Activated T-cell treated with anti-CD3 and anti-CD28 coated beads, Interleukin-2, amount 50 U/mL, for 48 hours (primary cell): ENCODE data around the gene CGB8.
"Not testable (repeated sequence)": the region's sequence is repeated elsewhere in the genome, so short reads cannot be mapped to it uniquely, and the experiment has no call there.

Source experiments
- DNase-seq, 2 experiments: peaks; one replicate each; pipeline ENCODE4 v3.0.0-alpha.2; 2020

Gene CGB8

DNA sequence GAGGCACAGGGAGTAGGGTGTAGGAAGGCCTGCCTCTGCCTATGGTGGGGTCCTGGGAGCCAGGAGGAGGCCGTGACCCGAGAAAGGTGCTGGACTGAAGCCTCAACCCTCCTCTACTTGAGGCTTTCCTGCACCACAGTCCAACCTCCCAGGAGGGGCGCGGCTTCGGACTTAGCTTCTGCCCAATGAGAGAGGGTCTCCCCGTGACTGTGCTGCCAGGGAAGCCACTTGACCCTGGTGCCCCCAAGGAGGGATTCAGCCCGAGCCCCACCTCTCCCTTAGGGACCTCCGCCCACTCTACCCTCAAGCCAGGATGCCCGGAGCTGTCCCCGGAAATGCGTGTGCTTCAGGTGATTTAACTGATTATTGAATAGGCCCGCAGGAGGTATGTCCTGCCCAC, at the start of gene CGB8:
Gene CGB8 (minus strand): TSS at position 101 of the 400 bp plus-strand sequence. CDS start 372 bp downstream, outside the sequence.
- DNase-seq = not testable (repeated sequence)

DNA sequence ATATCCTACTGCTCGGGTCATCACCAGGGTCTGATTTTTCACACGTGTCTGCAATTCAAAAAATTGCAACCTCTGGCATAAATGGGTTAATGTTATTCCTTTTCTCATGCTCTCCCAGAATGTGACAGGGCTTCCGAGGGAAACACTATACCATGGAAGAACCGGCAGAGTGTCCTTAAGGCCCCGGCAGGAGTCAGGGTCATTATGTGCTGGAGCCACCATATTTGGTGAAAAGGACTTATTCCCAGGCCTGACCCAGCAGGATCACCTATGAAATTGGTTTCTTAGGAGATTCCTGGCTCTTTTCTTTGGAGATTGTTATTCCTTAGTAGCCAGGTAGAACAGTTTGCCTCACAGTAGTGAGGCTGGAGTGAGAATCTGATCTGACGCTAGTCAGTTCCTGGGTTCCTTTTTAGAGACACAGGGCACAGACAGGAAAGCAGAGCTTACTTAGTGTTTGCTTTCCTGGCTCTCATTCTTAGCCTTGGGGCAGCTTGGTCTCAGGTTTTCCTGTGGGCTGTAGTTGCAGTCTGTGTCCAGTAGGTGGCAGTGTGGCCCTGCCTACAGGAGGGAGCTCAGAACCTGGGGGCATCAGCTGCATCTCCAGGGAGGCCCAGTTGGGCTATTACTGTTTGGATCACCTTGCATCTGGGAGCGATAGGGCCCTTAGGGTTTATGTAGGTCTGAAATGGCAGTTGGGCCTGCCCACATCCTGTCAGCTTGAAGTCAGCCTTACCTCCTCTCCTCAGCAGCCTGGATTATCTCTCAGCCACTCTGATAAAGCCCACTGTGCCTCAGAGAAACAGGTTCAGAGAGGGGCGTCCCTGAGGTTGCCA, 48.8 kb upstream of the CGB8 start:
- peak; percentile 81 to 84 for DNase-seq

DNA sequence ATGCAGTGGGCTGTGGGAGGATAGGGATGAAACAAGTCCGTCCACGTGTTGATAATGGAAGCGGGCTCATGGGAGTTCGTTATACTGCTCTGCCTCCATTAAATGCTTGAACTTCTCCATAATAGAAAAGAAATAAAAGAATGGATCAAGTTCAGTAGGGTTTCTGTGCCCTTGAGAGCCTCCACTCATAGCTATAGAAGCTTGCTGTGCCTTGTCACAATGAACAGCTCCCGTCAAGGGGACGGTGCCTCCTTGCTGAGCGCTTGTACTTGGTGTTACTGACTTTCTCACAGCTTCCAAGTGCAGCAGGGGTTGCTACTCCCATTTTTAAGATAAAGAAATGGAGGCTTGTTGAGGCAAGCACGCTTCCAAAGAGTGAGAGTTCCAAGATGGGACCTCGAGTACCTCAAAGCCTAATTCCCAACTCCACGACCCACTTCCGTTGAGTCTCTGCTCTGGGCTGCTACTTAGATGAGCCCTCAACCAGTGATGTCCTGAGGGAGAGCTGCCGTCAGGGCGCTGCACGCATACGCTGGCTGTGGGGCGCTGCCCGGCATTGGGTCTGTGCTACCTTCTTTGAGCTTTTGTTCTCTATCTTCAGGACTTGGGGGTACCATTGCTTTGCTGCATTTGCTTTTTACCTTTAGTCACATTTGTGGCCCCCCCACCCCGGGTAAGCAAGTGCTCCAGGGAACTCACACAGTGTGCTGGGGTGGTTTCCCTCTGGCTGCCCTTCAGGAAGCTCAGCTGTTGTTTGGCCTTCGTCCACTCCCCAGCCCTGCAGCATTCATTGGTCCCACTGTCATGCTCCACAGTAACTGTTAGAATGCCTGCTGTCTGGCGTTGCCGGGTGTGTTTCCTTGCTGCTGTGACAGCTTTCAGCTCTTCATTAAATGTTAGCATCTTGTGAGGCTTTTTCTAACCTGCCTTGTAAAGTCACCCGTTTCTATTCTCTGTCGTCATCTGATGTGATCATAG, 45.9 kb upstream of the CGB8 start:
- DNase-seq = no peak

DNA sequence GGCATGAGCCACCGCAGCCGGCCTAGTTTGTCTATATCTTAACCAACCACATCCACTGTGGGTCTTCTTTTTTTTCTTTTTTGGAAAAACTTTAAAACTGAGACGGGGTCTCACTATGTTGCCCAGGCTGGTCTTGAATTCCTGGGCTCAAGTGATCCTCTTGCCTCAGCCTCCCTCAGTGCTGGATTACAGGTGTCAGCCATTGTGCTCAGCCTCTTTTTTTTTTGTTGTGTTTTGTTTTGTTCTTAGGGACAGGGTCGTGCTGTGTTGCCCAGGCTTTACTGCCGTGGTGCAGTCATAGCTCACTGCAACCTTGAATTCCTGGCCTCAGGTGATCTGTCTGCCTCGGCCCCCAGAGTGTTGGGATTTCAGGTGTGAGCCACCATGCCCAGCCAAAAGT, 43.8 kb upstream of the CGB8 start:
- DNase-seq = no peak

DNA sequence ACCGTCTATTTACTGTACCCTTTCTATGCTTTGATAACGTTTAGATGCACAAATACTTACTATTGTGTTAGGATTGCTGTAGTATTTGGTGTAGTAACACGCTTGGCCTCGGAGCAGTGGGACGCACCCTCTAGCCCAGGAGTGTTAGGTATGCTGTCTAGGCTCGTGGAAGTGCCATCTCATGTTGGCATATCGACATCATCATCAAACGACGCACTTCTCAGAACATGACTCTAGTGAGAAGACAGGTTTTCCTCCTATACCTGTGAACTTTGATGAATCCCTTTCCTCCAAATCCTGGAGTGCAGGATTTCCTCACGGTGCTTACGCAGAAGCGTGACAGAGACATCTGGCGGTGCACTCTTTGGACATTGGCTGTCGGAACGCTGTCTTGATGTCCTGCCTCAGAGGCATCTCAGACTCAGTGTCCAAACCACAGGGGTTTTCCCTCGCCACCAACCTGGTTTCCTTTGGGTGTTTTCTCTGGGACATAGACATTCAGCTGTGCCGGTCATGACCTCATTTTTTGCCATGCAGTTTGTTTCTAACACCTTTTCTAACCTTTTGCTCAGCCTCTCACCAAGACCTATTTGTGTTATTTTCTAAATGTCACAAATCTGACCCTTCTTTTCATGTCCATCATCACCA, 42.6 kb upstream of the CGB8 start:
- no peak for DNase-seq

DNA sequence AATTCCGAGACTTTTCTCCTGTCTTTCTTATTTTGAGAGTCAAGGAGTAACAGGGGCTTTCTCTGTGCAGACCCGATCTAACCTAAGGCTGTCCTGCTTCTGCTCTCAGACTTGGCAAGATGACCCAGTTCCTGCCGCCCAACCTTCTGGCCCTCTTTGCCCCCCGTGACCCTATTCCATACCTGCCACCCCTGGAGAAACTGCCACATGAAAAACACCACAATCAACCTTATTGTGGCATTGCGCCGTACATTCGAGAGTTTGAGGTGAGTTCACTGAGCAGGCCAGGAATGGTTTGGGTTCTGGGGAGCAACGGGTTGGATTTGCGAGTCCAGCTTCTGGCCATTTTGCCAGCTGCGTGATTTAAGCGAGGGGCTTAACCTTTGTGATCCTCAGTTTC, 37.4 kb upstream of the CGB8 start:
- no peak for DNase-seq

DNA sequence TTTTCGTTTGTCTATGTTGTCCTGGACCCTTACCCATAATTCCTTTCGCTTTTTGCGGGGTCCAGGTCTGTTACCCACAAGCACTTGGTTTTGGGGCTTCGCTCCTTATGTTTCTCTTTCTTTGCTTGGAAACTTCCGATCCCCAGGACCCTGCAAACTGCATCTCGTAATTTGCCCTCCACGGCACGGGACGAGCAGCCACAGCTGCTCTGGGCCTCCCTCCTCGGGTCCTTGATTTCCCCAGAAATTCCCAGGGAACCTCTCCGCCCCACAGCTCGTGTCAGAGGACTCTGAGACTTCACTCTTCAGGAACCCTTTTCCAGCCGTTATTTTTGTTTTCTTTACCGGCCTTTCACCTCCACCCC, 36.9 kb upstream of the CGB8 start:
- DNase-seq = no peak

DNA sequence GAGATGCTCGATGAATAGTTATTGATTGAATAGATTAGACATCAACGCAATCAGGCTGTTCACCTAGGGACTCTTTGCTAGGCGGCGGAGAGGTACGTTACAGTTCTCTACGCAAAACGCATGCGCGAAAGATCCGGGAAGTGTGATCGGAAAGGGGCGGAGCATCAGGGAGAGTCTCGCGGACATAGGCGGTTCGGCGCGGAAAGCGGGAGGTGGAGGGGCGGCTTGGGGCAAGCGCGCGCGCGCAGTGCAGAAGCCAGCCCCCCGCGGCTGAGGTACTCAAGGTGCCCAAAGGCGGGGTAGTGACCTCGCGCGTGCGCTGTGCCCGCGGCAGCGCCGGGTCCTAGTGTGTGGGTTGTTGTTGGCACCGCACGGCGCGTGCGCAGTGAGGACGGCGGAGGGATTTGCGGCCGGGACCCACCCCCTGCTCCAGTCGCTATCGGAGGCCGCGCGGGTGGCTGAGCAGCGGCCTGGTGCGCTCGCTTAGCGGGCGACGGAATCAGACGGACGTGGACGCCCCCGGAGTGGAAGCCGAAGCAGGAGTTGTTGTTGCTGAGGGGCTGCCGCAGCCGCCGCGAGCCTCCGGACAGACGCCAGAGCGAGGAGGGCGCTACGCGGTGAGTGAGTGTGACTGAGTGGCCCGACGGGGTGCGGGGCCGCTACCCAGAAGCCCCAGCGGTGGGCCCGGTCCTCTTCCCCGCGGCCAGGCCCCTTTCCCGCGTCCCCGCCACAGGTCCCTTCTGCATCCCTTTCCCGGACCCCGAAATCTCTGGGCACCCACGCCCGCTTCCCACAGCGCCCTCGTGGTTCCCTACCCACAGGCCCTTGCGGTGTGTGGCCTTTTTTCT, 36.3 kb upstream of the CGB8 start, which contains the start of gene SNRNP70:
Gene SNRNP70 (plus strand): TSS at position 432 of the 848 bp plus-strand sequence. CDS start 964 bp downstream, outside the sequence.
- peak; percentile 98 to 99 for DNase-seq

DNA sequence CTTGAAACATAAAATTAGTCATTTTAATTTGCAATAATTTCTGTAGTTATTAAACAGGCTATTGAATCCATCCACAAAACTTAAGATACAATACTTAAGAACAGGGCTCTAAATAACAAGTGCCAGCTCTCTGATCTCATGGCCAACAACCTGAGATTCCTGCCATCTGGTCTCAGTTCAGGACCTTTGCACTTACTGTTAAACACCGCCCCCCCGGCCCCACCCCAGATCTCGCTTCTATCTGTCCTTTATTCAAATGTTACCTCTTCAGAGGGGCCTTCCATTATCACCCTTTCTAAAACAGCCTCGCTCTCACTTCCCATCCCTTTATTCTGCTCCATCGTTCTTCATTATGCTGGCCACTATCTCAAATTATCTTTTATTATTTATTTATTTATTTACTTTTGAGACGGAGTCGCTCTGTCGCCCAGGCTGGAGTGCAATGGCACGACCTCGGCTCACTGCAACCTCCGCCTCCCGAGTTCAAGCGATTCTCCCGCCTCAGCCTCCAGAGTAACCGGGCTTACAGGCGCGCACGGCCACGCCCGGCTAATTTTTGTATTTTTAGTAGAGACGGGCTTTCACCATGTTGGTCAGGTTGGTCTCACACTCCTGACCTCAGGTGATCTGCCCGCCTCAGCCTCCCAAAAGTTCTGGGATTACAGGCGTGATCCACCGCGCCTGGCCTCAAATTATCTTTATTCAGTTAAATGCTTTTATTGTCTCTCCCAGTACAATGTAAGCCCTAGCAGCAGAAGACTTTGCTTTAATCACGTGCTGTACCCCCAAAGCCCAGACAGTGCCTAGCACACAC, 35.5 kb upstream of the CGB8 start:
- DNase-seq = no peak

DNA sequence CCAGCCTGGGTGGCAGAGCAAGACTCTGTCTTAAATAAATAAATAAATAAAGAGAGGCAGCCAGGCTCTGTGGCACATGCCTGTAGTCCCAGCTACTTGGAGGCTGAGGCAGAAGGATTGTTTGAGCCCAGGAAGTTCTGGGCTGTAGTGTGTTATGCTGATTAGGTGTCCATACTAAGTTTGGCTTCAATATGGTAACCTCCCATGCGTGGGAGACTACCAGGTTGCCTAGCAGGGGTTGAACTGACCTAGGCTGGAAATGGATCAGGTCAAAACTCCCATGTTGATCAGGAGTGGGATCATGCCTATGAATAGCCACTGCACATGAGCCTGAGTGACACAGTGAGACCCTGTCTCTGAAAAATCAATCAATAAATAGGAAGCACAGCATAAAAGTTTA, 32.4 kb upstream of the CGB8 start:
- no peak for DNase-seq

DNA sequence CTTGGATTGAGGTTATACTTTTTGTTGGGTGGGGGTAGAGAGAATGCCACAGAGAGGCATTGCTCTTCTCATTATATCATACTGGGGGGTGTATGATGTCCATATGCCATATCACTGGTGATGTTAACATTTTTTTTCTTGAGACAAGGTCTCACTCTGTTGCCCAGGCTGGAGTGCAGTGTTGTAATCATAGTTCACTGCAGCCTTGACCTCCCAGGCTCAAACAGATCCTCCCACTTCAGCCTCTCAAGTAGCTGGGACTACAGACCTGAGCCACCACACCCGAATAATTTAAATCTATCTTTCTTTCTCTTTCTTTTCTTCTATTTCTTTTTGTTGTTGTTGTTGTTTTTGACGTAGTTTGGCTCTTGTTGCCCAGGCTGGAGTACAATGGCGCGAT, 31.5 kb upstream of the CGB8 start:
- no peak for DNase-seq

DNA sequence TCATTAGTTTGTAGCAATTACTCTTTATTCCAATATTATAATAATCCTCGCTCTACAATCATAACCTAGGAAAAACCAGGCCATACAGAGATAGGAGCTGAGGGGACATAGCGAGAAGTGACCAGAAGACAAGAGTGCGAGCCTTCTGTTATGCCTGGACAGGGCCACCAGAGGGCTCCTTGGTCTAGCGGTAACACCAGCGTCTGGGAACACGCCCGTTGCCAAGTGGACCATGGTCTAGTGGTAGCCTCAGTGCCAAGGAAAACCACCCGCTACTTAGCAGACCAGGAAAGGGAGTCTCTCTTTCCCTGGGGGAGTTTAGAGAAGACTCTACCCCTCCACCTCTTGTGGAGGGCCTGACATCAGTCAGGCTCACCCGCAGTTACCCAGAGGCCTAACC, 26.0 kb upstream of the CGB8 start:
- DNase-seq = peak; percentile 48 to 52

DNA sequence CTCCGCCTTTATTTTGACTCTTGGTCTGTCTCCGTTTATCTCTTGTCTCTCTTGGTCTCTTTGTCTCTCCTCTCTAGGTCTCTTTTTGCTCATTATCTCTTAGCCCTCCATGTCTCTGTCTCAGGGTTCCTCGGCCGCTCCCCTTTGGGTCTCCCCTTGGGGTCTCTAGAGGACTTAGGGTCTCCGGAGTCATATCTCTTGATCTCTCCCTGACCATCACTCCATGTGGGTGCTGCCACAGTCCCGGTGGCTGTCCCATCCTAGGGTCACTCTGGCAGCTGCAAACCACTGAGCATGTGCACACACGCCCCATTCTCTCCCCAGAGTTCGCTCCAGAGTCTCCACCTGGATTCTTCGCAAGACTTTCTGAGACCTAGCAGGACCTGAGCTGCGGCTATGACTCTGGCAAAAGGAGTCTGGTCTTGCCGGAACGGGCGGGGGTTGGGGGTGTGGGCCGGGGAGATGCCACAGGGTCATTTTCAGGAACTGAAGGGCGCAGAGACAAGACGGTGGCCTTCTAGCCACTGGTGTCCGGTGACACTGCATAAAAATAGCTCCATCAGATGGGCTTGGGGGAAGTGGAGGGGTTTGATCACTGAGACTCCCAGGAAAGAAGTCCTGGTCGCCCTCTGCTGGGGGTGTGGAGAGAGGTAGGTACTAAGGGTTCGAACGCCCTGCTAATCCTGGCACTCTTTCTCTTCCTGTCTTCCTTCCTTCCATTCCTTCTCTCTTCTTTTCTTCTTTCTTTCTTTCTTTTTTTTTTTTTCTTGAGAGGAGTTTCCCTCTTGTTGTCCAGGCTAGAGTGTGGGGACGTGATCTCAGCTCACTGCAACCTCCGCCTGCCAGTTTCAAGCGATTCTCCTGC, 24.8 kb upstream of the CGB8 start:
- no peak for DNase-seq

DNA sequence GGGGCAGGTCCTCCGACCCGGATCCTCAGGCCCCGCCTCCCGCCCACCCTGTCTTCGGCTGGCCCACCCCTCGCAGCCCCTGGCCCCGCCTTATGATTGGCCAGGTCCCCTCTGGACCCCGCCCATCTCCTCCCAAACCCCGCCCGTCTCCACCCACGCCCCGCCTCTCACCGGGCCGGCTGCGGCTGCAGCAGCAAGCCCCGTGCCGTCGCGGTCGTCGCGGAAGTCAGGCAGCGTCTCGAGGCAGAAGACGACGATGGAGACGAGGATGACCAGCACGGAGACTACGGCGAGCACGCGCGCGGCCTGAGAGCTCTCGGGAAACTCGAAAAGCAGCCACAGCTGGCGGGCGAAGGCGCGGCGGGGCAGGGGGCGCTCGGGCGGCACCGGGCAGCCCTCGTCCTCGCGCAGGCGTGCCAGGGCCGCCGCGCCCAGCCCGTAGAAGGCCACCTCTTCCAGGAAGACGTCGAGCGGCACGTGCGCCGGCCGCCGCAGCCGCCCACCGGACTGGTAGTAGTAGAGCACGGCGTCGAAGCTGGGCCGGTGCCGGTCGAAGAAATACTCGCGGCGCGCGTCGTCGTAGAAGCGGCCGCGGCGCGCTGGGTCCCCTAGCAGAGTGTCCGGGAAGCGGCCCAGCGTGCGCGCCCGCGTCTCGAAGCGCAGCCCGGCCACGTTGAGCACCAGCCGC, 23.1 kb upstream of the CGB8 start:
- DNase-seq = peak in 1 of 2 experiments; percentile 49

DNA sequence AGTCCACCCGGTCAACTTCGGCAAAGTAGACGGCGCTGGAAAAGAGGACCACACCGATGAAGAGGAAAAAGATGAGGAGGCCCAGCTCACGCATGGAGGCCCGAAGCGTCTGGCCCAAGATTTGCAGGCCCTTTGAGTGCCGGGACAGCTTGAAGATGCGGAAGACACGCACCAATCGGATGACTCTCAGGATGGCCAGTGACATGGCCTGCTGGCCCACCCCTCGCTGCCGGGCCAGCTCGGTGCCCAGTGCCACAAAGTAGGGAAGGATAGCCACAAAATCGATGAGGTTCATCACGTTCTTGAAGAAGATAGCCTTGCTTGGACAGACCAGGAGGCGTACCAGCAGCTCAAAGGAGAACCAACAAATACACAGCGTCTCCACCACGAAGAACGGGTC, 21.5 kb upstream of the CGB8 start:
- no peak for DNase-seq

DNA sequence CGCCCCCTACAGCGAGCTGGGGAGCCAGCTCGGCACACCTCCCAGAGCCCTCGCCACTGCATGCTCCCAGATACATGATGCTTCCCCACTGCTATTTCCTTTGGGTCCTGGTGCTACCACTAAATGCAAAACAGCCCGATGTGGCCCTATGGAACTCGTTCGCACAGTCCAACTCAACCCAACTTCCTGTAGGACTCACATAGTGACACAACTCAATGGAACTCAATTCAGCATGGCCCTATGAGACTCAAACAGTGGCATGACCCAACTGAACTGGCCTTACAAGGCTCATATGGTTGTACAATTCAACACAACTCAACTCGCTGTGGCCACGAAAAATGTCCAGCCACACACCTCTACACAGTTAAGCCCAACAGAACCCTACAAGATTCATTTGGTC, 20.1 kb upstream of the CGB8 start:
- DNase-seq = no peak

DNA sequence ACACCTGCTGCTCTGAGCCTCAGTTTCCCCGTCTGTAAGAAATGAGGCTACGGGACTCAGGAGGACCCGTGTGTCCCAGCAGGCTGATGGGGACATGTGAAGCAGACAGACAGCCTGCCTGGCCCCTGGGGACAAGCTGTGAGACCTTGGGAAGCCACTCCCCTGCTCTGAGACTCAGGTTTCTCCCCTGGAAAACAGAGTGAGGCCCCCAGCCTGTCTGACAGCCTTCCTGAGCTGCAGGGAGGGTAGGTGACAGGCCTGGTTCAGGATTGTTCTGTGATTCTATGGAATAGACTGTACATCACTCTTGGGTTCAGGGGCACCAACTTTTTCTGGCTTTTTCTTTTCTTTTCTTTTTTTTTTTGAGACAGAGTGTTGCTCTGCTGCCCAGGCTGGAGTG, 18.6 kb upstream of the CGB8 start:
- DNase-seq = no peak

DNA sequence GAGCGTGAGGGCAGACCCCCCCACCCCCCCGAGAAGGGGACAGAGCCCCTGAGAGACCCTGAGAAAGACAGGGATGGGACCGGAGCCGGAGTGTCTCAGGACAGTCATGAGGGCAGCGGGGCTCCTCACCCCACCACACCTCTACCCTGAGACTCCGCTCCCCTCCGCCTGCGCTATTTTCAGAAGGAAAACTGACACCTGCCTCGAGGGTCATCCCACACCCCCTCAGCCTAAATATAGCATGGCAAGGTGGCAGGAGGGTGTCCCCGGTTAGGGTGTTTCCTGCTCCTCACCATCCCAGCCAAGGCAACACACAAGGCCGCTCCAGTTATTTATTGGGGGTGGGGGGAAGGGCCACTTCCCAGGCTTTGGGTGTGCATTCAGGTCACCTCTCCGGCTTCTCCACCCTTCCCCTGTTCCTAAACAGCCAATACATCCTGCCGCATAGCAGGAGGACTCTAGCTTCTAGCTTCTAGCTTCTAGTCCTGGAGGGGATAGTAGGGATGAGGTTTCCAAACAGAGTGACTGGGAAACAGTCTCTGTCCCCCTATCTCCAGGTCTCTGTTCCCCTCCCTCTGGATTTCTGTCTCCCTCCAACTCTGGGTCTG, 17.1 kb upstream of the CGB8 start:
- no peak for DNase-seq
